H9 (cell line): ENCODE data around the gene APPBP2. TPM values are rescaled to one million over a fixed set of nuclear protein-coding genes. Genes with fewer than 3 reads are reported as not detected.

ENCODE experiments used
- DNase-seq: peaks from one replicate; pipeline ENCODE4 v3.0.0-alpha.2; 2017
- H2AFZ ChIP-seq: one replicate; pipeline ENCODE4 v1.6.1; 2013; ENCODE audit warnings: mild to moderate bottlenecking, low read length, control low read depth, moderate library complexity
- H2AK5ac ChIP-seq: 2 replicates; pipeline ENCODE4 v1.6.1; 2013; ENCODE audit warnings: low read length, control low read depth, mixed read lengths; ENCODE audit not compliant: insufficient read length
- H2BK120ac ChIP-seq: one replicate; pipeline ENCODE4 v1.6.1; 2013; ENCODE audit warnings: low read depth, mild to moderate bottlenecking, low read length, control low read depth, inconsistent platforms; ENCODE audit not compliant: poor library complexity, severe bottlenecking
- H2BK12ac ChIP-seq: 2 replicates; pipeline ENCODE4 v1.6.1; 2013; ENCODE audit warnings: low read length, control low read depth, mixed read lengths, low read depth; ENCODE audit not compliant: insufficient read length
- H2BK15ac ChIP-seq: 2 replicates; pipeline ENCODE4 v1.6.1; 2013; ENCODE audit warnings: low read depth, low read length, control low read depth
- H2BK20ac ChIP-seq: one replicate; pipeline ENCODE4 v1.6.1; 2013; ENCODE audit warnings: low read depth, mild to moderate bottlenecking, low read length, control low read depth, inconsistent platforms; ENCODE audit not compliant: poor library complexity, severe bottlenecking
- H2BK5ac ChIP-seq: 2 replicates; pipeline ENCODE4 v1.6.1; 2013; ENCODE audit warnings: low read length, control low read depth, mixed read lengths; ENCODE audit not compliant: insufficient read length
- H3K14ac ChIP-seq: 2 replicates; pipeline ENCODE4 v1.6.1; 2013; ENCODE audit warnings: low read length, control low read depth; ENCODE audit not compliant: insufficient read depth
- H3K18ac ChIP-seq: 2 replicates; pipeline ENCODE4 v1.6.1; 2013; ENCODE audit warnings: low read depth, mild to moderate bottlenecking, mixed read lengths, low read length, control low read depth; ENCODE audit not compliant: insufficient read length
- H3K23ac ChIP-seq: 2 replicates; pipeline ENCODE4 v1.6.1; 2013; ENCODE audit warnings: low read length, control low read depth, mixed read lengths, low read depth; ENCODE audit not compliant: insufficient read length
- H3K23me2 ChIP-seq: 2 replicates; pipeline ENCODE4 v1.6.1; 2013; ENCODE audit warnings: low read depth, mild to moderate bottlenecking, mixed read lengths, low read length, control low read depth; ENCODE audit not compliant: insufficient read length, poor library complexity, severe bottlenecking
- H3K27ac ChIP-seq: 2 replicates; pipeline ENCODE4 v1.5.1; 2013; ENCODE audit warnings: low read length, control low read depth, mixed read lengths, low read depth; ENCODE audit not compliant: insufficient read length
- H3K27me3 ChIP-seq: 2 replicates; pipeline ENCODE4 v1.6.1; 2013; ENCODE audit warnings: low read length, control low read depth, inconsistent platforms; ENCODE audit not compliant: insufficient read depth
- H3K4ac ChIP-seq: 2 replicates; pipeline ENCODE4 v1.6.1; 2013; ENCODE audit warnings: low read depth, mild to moderate bottlenecking, control low read depth, inconsistent platforms, low read length, moderate library complexity
- H3K4me1 ChIP-seq: 2 replicates; pipeline ENCODE4 v1.6.1; 2013; ENCODE audit warnings: low read length, control low read depth, inconsistent platforms; ENCODE audit not compliant: insufficient read depth
- H3K4me2 ChIP-seq: 2 replicates; pipeline ENCODE4 v1.6.1; 2013; ENCODE audit warnings: low read length, control low read depth, mixed read lengths; ENCODE audit not compliant: insufficient read length, insufficient read depth
- H3K56ac ChIP-seq: 2 replicates; pipeline ENCODE4 v1.6.1; 2013; ENCODE audit warnings: low read depth, mild to moderate bottlenecking, mixed read lengths, low read length, control low read depth; ENCODE audit not compliant: insufficient read length
- H3K79me1 ChIP-seq: 2 replicates; pipeline ENCODE4 v1.6.1; 2013; ENCODE audit warnings: low read depth, mild to moderate bottlenecking, moderate library complexity, low read length, control low read depth, inconsistent platforms; ENCODE audit not compliant: insufficient read depth, poor library complexity, severe bottlenecking
- H3K79me2 ChIP-seq: 2 replicates; pipeline ENCODE4 v1.6.1; 2013; ENCODE audit warnings: low read length, control low read depth, inconsistent platforms; ENCODE audit not compliant: insufficient read depth
- H3K9ac ChIP-seq: 2 replicates; pipeline ENCODE4 v1.6.1; 2013; ENCODE audit warnings: low read length, control low read depth, mixed read lengths; ENCODE audit not compliant: insufficient read length; ENCODE audit errors: extremely low read depth
- H3K9me3 ChIP-seq: one replicate; pipeline ENCODE4 v1.6.1; 2013; ENCODE audit warnings: low read depth, low read length, inconsistent platforms; ENCODE audit not compliant: control insufficient read depth
- H3T11ph ChIP-seq: one replicate; pipeline ENCODE4 v1.6.1; 2013; ENCODE audit warnings: mild to moderate bottlenecking, low read length, control low read depth, inconsistent platforms
- H4K20me1 ChIP-seq: one replicate; pipeline ENCODE4 v1.6.1; 2013; ENCODE audit not compliant: control insufficient read depth, insufficient read length, insufficient read depth
- H4K5ac ChIP-seq: 2 replicates; pipeline ENCODE4 v1.6.1; 2013; ENCODE audit warnings: low read depth, mild to moderate bottlenecking, mixed read lengths, low read length, control low read depth; ENCODE audit not compliant: insufficient read length
- H4K8ac ChIP-seq: replicated peaks from 2 replicates; pipeline ENCODE4 v1.6.1; 2013; ENCODE audit warnings: low read length, control low read depth, mixed read lengths, low read depth; ENCODE audit not compliant: insufficient read length
- H4K91ac ChIP-seq: 2 replicates; pipeline ENCODE4 v1.6.1; 2013; ENCODE audit warnings: low read depth, mild to moderate bottlenecking, moderate library complexity, mixed read lengths, low read length, control low read depth; ENCODE audit not compliant: insufficient read length
- H3K27ac Mint-ChIP-seq, 3 experiments: 2 replicates in 2 of 3; 3 replicates in 1 of 3; pipeline ENCODE4 v1.8.0; 2020 to 2021; ENCODE audit warnings: mixed read lengths in 3 of 3, mild to moderate bottlenecking in 1 of 3, moderate library complexity in 1 of 3
- H3K27me3 Mint-ChIP-seq: 2 replicates; pipeline ENCODE4 v1.8.0; 2021; ENCODE audit warnings: low read depth, mild to moderate bottlenecking, moderate library complexity, mixed read lengths
- H3K36me3 Mint-ChIP-seq, 3 experiments: 2 replicates in 2 of 3; 3 replicates in 1 of 3; pipeline ENCODE4 v1.8.0; 2020 to 2021; ENCODE audit warnings: low read depth in 3 of 3, mixed read lengths in 3 of 3; ENCODE audit not compliant: insufficient read depth in 1 of 3
- H3K4me1 Mint-ChIP-seq, 2 experiments: 2 replicates each; pipeline ENCODE4 v1.8.0; 2020; ENCODE audit warnings: mixed read lengths in 2 of 2
- H3K4me3 Mint-ChIP-seq, 2 experiments: 2 replicates in 1 of 2; 3 replicates in 1 of 2; pipeline ENCODE4 v1.8.0; 2020 to 2021; ENCODE audit warnings: mild to moderate bottlenecking in 2 of 2, mixed read lengths in 2 of 2, moderate library complexity in 1 of 2
- H3K9me3 Mint-ChIP-seq, 2 experiments: 2 replicates in 1 of 2; 3 replicates in 1 of 2; pipeline ENCODE4 v1.8.0; 2020; ENCODE audit warnings: mild to moderate bottlenecking in 2 of 2, mixed read lengths in 2 of 2, moderate library complexity in 1 of 2
- total RNA-seq: library from RNA; stranded (reverse); gene quantifications from 2 replicates; pipeline ENCODE4 v1.2.1, GENCODE V29; 2021
- TF ChIP-seq, protein P1 (sequence below): fragments of 200-600 bp; sonication (generic); conservative IDR thresholded peaks from 3 replicates; pipeline ENCODE4 v1.8.0; 2021; ENCODE audit warnings: antibody characterized with exemption, mild to moderate bottlenecking

Gene APPBP2
- total RNA-seq, 1 experiment from 2014 or later: 17.0 TPM

DNA sequence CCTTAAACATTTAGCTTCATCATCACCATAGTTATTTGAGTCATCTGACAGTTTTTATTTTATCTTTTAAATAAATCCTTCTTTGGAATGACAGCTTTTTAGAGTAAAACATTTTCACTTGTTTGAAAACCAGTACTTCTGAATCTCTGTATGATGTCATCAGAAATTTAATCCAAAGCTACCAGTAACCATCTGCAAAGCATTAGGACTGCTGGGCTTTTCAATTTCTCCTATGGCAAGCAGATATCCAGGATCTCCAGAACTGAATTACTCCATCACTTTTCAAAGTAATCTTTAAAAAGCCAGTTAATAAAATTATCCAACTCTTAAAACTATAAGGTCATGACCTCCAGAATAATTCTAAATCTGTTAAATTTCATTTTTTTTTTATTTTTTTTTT is 52.3 kb downstream of the APPBP2 start:
- Histone ChIP-seq H4K5ac (no peak overlapping the region), H4K91ac (no peak overlapping the region), H4K20me1 (no peaks in the 10 kb centered on the region), H3T11ph (no peak overlapping the region), H4K8ac (no peak overlapping the region), H3K27me3 (no peaks in the 10 kb centered on the region), H3K14ac (no peak overlapping the region), H3K56ac (no peak overlapping the region), H2BK15ac (no peak overlapping the region), H3K18ac (no peak overlapping the region), H2BK120ac (no peak overlapping the region), H2AK5ac (no peak overlapping the region), H3K79me2 (no peaks in the 10 kb centered on the region), H2BK20ac (no peak overlapping the region), H2BK12ac (no peak overlapping the region), H3K27ac (no peak overlapping the region), H3K4me2 (no peak overlapping the region), H2AFZ (no peak overlapping the region), H3K4ac (no peak overlapping the region), H3K79me1 (no peaks in the 10 kb centered on the region), H3K9me3 (no peaks in the 10 kb centered on the region), H2BK5ac (no peak overlapping the region), H3K23me2 (no peaks in the 10 kb centered on the region), H3K23ac (no peak overlapping the region), H3K9ac (no peak overlapping the region), H3K4me1 (no peaks in the 10 kb centered on the region)
- no peaks in the 10 kb centered on the region for H3K4me1 Mint-ChIP-seq
- no peak overlapping the region for H3K4me3 Mint-ChIP-seq
- no peaks in the 10 kb centered on the region for H3K27me3 Mint-ChIP-seq
- H3K36me3 Mint-ChIP-seq: peaks cover 20 to 30% (median 29%) of the 10 kb centered on the region in 3 experiments
- H3K9me3 Mint-ChIP-seq: no peaks in the 10 kb centered on the region
- no peak overlapping the region for H3K27ac Mint-ChIP-seq
- no peak for DNase-seq
- TF ChIP-seq, protein P1, sequence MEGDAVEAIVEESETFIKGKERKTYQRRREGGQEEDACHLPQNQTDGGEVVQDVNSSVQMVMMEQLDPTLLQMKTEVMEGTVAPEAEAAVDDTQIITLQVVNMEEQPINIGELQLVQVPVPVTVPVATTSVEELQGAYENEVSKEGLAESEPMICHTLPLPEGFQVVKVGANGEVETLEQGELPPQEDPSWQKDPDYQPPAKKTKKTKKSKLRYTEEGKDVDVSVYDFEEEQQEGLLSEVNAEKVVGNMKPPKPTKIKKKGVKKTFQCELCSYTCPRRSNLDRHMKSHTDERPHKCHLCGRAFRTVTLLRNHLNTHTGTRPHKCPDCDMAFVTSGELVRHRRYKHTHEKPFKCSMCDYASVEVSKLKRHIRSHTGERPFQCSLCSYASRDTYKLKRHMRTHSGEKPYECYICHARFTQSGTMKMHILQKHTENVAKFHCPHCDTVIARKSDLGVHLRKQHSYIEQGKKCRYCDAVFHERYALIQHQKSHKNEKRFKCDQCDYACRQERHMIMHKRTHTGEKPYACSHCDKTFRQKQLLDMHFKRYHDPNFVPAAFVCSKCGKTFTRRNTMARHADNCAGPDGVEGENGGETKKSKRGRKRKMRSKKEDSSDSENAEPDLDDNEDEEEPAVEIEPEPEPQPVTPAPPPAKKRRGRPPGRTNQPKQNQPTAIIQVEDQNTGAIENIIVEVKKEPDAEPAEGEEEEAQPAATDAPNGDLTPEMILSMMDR: no peak
